SH-SY5Y (cell line): ENCODE results near the gene MIA3.

Experiments
- GATA2 ChIP-seq: IDR thresholded peaks from 2 replicates; pipeline ENCODE4 v1.6.1; 2011; ENCODE audit warnings: mild to moderate bottlenecking, low read depth, low read length
- GATA3 ChIP-seq: IDR thresholded peaks from 2 replicates; pipeline ENCODE4 v1.6.1; 2011; ENCODE audit warnings: low read depth, mild to moderate bottlenecking, low read length, moderate library complexity

GRCh38 chr1:222601257-222601656 is 16.6 kb upstream of the MIA3 start:
- no peak for TF ChIP-seq GATA2
- no peak for TF ChIP-seq GATA3
